DOHH2 (cell line): ENCODE data around the gene DCUN1D1.

Source experiments
- EZH2phosphoT487 ChIP-seq: fragments of 200-600 bp; sonication (generic); IDR thresholded peaks from 2 replicates; pipeline ENCODE4 v1.6.1; 2017; ENCODE audit warnings: borderline replicate concordance, mild to moderate bottlenecking, antibody characterized with exemption, low read length, moderate library complexity, mixed read lengths
- TF ChIP-seq, protein P1 (sequence below): fragments of 200-600 bp; sonication (generic); IDR thresholded peaks from one replicate; pipeline ENCODE4 v1.5.1; 2014; ENCODE audit warnings: antibody characterized with exemption, mild to moderate bottlenecking, low read depth, low read length; ENCODE audit not compliant: poor library complexity, severe bottlenecking

DNA sequence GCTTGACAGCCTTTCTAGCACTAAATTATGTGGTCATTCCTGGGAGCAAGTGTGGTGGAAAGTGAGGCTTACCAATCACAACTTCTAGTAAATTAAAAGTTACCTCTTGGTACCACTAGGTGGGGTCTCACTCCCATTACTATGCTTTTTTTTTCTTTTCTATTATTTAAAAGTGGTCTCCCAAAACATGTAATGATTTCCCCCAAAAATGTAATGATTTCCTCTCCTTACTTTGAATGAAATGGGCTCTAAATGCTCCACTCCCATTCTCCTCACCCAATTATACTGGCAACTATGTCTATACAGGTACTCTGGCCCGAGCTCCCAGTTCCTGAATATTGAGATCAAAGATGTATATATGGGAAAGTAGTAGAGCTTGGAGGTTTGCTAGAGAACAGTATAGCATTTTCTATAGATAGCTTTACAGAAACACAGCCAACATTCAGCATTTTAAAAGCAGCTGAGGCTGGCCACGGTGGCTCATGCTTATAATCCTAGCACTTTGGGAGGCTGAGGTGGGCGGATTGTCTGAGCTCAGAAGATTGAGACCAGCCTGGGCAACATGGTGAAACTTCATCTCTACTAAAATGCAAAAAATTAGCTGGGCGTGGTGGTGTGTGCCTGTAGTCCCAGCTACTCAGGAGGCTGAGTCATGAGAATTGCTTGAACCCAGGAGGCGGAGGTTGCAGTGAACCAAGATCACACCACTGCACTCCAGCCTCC, 70.9 kb downstream of the DCUN1D1 start:
- TF ChIP-seq, protein P1, sequence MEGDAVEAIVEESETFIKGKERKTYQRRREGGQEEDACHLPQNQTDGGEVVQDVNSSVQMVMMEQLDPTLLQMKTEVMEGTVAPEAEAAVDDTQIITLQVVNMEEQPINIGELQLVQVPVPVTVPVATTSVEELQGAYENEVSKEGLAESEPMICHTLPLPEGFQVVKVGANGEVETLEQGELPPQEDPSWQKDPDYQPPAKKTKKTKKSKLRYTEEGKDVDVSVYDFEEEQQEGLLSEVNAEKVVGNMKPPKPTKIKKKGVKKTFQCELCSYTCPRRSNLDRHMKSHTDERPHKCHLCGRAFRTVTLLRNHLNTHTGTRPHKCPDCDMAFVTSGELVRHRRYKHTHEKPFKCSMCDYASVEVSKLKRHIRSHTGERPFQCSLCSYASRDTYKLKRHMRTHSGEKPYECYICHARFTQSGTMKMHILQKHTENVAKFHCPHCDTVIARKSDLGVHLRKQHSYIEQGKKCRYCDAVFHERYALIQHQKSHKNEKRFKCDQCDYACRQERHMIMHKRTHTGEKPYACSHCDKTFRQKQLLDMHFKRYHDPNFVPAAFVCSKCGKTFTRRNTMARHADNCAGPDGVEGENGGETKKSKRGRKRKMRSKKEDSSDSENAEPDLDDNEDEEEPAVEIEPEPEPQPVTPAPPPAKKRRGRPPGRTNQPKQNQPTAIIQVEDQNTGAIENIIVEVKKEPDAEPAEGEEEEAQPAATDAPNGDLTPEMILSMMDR: peak; percentile 62
- TF ChIP-seq EZH2phosphoT487: no peak
